ENCODE measurements around the gene ZGLP1.

The ZGLP1 gene

GRCh38 chr19:10259162-10259905 is 50.3 kb downstream of the ZGLP1 start:
- no peak overlapping the region for H3K4me3 ChIP-seq (ENCODE audit: low read length)
- DNase-seq (ENCODE audit: low read depth, low spot score): peak; percentile 90

- H3K4me3 ChIP-seq (ENCODE audit: low read length): no peak overlapping the region
- DNase-seq (ENCODE audit: low read depth, low spot score): no peak
These were observed 51.4 kb downstream of the ZGLP1 start for GRCh38 chr19:10258080-10258710.

- no peak for DNase-seq (ENCODE audit: low read depth, low spot score)
- no peak overlapping the region for H3K4me3 ChIP-seq (ENCODE audit: low read length)
These were observed 52.5 kb downstream of the ZGLP1 start for GRCh38 chr19:10256970-10257615.

GRCh38 chr19:10256551-10256950 is 53.1 kb downstream of the ZGLP1 start:
- no peak for DNase-seq (ENCODE audit: low read depth, low spot score)
- H3K4me3 ChIP-seq (ENCODE audit: low read length): no peak overlapping the region

GRCh38 chr19:10255358-10255757 is 54.3 kb downstream of the ZGLP1 start:
- H3K4me3 ChIP-seq (ENCODE audit: low read length): no peak overlapping the region
- no peak for DNase-seq (ENCODE audit: low read depth, low spot score)
